Measurements from ENCODE around the gene TRIM10.

GRCh38 chr6:30113841-30114240 is 47.2 kb downstream of the TRIM10 start:
- TF ChIP-seq CTCF (IDR thresholded peaks at IDR 0.05) (no peak), POLR2A (IDR thresholded peaks at IDR 0.05) (no peak)
